ENCODE results near the gene CRYZ. TPM values are rescaled to one million over a fixed set of nuclear protein-coding genes. Genes with fewer than 3 reads are reported as not detected.

CRYZ gene
- total and polyA plus RNA-seq, 2 of the 4 experiments (the other 2 are of a cell fraction) = 40.6 to 43.4 TPM

- H3K9me1 ChIP-seq (ENCODE audit: insufficient read depth, low read length) = no peaks in the 10 kb centered on the region
- no peak overlapping the region for H4K5ac ChIP-seq (ENCODE audit: low read depth, low read length)
- no peak for ATAC-seq (ENCODE audit: low read depth)
- H3K9me3 ChIP-seq (ENCODE audit: control insufficient read depth, insufficient read depth, low read length) = no peaks in the 10 kb centered on the region
- dilution Hi-C loops (cut with HindIII; ENCODE audit: low sequenced_read_pairs, unreplicated experiment) = no loop called here
- no peak overlapping the region for H2BK120ac ChIP-seq (ENCODE audit: low read depth, low read length)
- ChIA-PET CTCF (no interaction called here), POLR2A (ENCODE audit: unreplicated experiment) (no interaction called here)
- no peak overlapping the region for H2BK5ac ChIP-seq (ENCODE audit: low read depth, low read length, poor library complexity, severe bottlenecking)
- H3K27ac ChIP-seq (ENCODE audit: insufficient read depth, low read length) = no peak overlapping the region
- H3K4me2 ChIP-seq (ENCODE audit: low read depth, low read length) = no peak overlapping the region
- no peak overlapping the region for H3K18ac ChIP-seq (ENCODE audit: low read depth, low read length)
- in situ Hi-C loops (cut with MboI; ENCODE audit: low sequenced_read_pairs) = no loop called here
- H3K23ac ChIP-seq (ENCODE audit: low read depth, low read length) = no peak overlapping the region
- no peaks in the 10 kb centered on the region for H3K27me3 ChIP-seq (ENCODE audit: control insufficient read depth, insufficient read depth, low read length)
- no peak for DNase-seq
- no peaks in the 10 kb centered on the region for H3K36me3 ChIP-seq (ENCODE audit: control insufficient read depth, insufficient read depth, low read length)
- no peak overlapping the region for H2AK5ac ChIP-seq (ENCODE audit: low read depth, low read length)
- H4K20me1 ChIP-seq (ENCODE audit: insufficient read depth, low read length) = no peaks in the 10 kb centered on the region
- no peaks in the 10 kb centered on the region for H3K4me1 ChIP-seq (ENCODE audit: control insufficient read depth, insufficient read depth, low read length)
- H2BK20ac ChIP-seq (ENCODE audit: low read depth, low read length) = no peak overlapping the region
- BruUV-seq (replicated peaks) = no TSS peak
- WGBS, 2 experiments (ENCODE audit: extremely low coverage in 2 of 2, insufficient read length in 1 of 2) = no CpG with 5 or more reads among the region's 2 CpGs
- TF ChIP-seq SMC3 (IDR thresholded peaks at IDR 0.05; ENCODE audit: low read depth, low read length) = no peak
- no peak for TF ChIP-seq CTCF (conservative IDR thresholded peaks at IDR 0.05; ENCODE audit: low read depth, low read length)
- no peak for TF ChIP-seq CEBPB (IDR thresholded peaks at IDR 0.05; ENCODE audit: low read depth, low read length)
- TF ChIP-seq RAD21 (IDR thresholded peaks at IDR 0.05; ENCODE audit: low read length) = no peak
- TF ChIP-seq RFX5 (IDR thresholded peaks at IDR 0.05; ENCODE audit: low read depth, low read length) = no peak
- no peak for TF ChIP-seq RCOR1 (IDR thresholded peaks at IDR 0.05; ENCODE audit: insufficient replicate concordance, low read length)
- TF ChIP-seq MXI1 (IDR thresholded peaks at IDR 0.05; ENCODE audit: borderline replicate concordance, low read depth, low read length) = no peak
- TF ChIP-seq CHD1 (IDR thresholded peaks at IDR 0.05; ENCODE audit: low read depth, low read length) = no peak
- TF ChIP-seq USF2 (IDR thresholded peaks at IDR 0.05; ENCODE audit: low read depth, low read length) = no peak
- no peaks in the 10 kb centered on the region for H3K79me1 ChIP-seq (ENCODE audit: low read depth in 1 of 2, low read length in 2 of 2)
- intact Hi-C loops (cut with micrococcal nuclease) = no loop called here
- H3K14ac ChIP-seq (replicated peaks; ENCODE audit: low read depth, low read length) = no peak overlapping the region
- H3K4me3 ChIP-seq (ENCODE audit: insufficient read depth, low read depth, low read length) = no peak overlapping the region
- no peak overlapping the region for H3K4ac ChIP-seq (ENCODE audit: low read depth, low read length)
- no peak overlapping the region for H2BK15ac ChIP-seq (ENCODE audit: low read depth, low read length)
- no peak overlapping the region for H4K91ac ChIP-seq (ENCODE audit: insufficient read depth, low read depth, low read length)
- H3K9ac ChIP-seq (ENCODE audit: low read depth, low read length) = no peak overlapping the region
- no peak overlapping the region for H4K8ac ChIP-seq (ENCODE audit: low read depth in 2 of 2, low read length in 2 of 2)
- H2AK9ac ChIP-seq (replicated peaks; ENCODE audit: low read depth, low read length, poor library complexity) = no peak overlapping the region
- no peak overlapping the region for H3K56ac ChIP-seq (ENCODE audit: extremely low read depth, insufficient read depth, low read length)
- H2AFZ ChIP-seq (replicated peaks; ENCODE audit: low read length, poor library complexity) = no peak overlapping the region
Observed at GRCh38 chr1:74679811-74680210, 53.0 kb downstream of the CRYZ start.

All from IMR-90 (cell line).